ENCODE measurements around the gene B9D2. TPM values are rescaled to one million over a fixed set of nuclear protein-coding genes. Genes with fewer than 3 reads are reported as not detected.

The B9D2 gene
- total RNA-seq, 4 donors from 2014 or later, result 1.6 to 4.8 (median 3.1) TPM

- TF ChIP-seq CTCF (IDR thresholded peaks at IDR 0.05; ENCODE audit: low read depth), result no peak
Measured at GRCh38 chr19:41384351-41384750, 20.4 kb upstream of the B9D2 start.

- no peak for TF ChIP-seq CTCF (IDR thresholded peaks at IDR 0.05; ENCODE audit: low read depth)
Measured at GRCh38 chr19:41377977-41378709, 14.2 kb upstream of the B9D2 start.

GRCh38 chr19:41376998-41377365, 13.0 kb upstream of the B9D2 start:
- TF ChIP-seq CTCF (IDR thresholded peaks at IDR 0.05; ENCODE audit: low read depth), result no peak

GRCh38 chr19:41376241-41376997, 12.5 kb upstream of the B9D2 start, which contains the start of gene TMEM91:
TMEM91 (plus strand) TSS chr19:41376533; CDS start chr19:41378310, 1,777 bp downstream.
- TF ChIP-seq CTCF (IDR thresholded peaks at IDR 0.05; ENCODE audit: low read depth), result no peak

- TF ChIP-seq CTCF (IDR thresholded peaks at IDR 0.05; ENCODE audit: low read depth), result no peak
Measured at GRCh38 chr19:41373993-41374392, 10.0 kb upstream of the B9D2 start.

- TF ChIP-seq CTCF (IDR thresholded peaks at IDR 0.05; ENCODE audit: low read depth), result no peak
Measured at GRCh38 chr19:41372501-41372900, 8.6 kb upstream of the B9D2 start.

- TF ChIP-seq CTCF (IDR thresholded peaks at IDR 0.05; ENCODE audit: low read depth), result no peak
Measured at GRCh38 chr19:41371541-41371940, 7.6 kb upstream of the B9D2 start.

Measured in subcutaneous adipose tissue (tissue), 4 donors.